K562 treated with DMSO at 1 percent for 24 hours (cell line): ENCODE results near the gene AMN1. TPM values are rescaled to one million over a fixed set of nuclear protein-coding genes. Genes with fewer than 3 reads are reported as not detected.

ENCODE experiments used
- total RNA-seq: library from RNA; unstranded; fragments of 300-600 nt; gene quantifications from 2 replicates; pipeline ENCODE4 v1.2.3, GENCODE V29; 2022; ENCODE audit warnings: low read depth; ENCODE audit not compliant: insufficient read depth

The AMN1 gene
- 15.4 and 15.8 TPM in 2 replicates for total RNA-seq

DNA sequence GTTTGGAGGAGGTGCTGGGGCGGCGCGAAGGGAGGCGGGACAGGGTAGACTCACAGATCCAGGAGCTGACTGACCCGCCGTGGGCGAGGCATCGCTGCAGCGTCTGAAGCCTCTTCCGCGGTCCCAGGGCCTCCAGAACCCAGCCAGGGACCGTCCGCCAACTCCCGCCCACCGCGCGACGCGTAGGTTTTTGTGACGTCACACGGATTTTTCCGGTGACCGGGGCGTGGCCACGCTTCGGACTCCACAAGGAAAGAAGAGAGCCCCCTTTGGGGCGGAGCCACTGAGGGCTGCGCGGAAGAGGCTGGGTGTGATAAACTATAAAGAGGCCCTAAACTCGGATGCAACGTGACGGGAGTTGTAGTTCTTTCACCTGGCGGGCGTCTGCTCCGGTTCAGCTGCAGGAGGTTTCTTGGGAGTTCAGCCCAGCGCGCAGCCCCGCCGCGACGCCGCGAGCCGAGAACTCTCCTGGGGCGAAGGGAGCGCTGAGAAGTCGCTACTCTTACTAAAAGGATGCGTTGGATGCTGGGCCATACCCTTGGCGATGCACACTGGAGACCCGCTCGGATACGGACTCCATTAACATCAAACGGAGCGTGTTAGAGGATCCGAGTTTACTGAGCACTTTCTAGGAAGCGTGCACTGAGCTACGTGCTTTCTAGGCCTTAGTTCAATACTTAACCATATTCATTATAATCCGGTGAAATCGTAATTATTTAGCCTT lies at the start of gene AMN1:
Gene AMN1, minus strand, starts transcription at position 105 of the 724 bp plus-strand sequence. Its CDS starts 13 bp downstream, at position 92.

DNA sequence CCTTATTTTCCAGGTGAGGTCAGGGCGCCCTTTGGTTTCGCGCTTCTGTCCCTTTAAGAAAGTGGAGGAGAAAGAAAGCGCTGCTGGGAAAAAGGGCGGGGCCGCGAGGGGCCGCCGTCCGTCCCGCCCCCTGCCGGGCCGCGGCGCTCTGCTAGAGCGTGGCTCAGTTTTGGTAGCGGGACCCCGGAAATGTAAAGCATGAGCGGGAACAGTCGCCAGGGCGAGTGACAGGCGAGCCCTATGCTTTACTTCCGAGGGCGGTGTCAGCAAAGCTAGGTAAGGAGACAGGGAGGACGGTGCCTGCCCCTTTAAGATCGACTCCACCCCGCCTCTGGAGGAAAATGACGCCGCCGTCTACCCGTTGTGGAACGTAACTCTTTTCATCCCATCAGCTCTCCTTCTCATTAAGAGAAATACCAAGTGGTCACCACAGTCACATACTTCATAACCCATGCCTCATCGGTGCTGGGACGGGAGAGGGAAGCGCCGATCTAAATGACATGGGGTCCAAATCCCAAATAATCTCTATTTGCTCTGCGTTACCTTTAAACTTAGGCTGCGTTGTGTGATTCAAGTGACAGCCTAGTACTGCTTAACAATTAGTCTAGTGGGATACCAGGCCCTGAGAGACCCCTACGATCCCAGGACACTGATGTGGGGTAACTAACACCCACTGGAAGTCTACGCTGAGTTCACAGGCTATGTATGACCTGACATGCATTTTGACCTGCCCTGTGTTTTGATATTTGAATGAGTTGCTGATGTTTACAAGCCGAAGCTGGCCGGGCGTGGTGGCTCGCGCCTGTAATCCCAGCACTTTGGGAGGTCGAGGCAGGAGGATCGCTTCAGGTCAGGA lies 69.5 kb downstream of the AMN1 start, which contains the start of gene ETFBKMT:
Gene ETFBKMT, plus strand, starts transcription at position 602 of the 856 bp plus-strand sequence. CDS start 2,266 bp downstream, outside the sequence.

Other genes starting within 250 kb of the AMN1 start
- gene DENND5B, start 137.9 kb downstream of the AMN1 start, total RNA-seq = 3.4 and 4.6 TPM in 2 replicates
- 0.71 and 0.88 TPM in 2 replicates for gene ETFBKMT, start 69.3 kb downstream of the AMN1 start, total RNA-seq
- 16.5 and 17.8 TPM in 2 replicates for gene RESF1, start 230.4 kb upstream of the AMN1 start, total RNA-seq